ENCODE results near the gene DNASE1L3.

DNA sequence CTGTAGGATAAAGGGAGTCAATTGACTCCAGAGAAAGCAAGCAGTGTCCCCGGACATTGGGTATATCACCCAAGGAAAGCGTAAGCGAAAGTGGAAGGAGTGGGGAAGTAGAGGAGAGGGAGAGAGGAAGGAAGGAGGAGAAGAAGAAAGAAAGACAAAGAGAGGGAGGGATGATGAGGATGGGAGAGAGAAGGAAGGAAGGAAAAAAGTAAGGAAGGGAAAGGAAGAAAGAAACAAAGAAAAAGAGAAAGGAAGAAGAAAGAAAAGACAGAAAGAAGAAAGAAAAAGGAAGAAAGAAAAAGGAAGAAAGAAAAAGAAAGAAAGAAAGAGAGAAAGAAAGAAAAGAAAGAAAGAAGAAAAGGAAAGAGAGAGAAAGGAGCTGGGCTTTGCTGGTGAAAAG, 839 bp downstream of the DNASE1L3 start:
- TF ChIP-seq, protein P1, sequence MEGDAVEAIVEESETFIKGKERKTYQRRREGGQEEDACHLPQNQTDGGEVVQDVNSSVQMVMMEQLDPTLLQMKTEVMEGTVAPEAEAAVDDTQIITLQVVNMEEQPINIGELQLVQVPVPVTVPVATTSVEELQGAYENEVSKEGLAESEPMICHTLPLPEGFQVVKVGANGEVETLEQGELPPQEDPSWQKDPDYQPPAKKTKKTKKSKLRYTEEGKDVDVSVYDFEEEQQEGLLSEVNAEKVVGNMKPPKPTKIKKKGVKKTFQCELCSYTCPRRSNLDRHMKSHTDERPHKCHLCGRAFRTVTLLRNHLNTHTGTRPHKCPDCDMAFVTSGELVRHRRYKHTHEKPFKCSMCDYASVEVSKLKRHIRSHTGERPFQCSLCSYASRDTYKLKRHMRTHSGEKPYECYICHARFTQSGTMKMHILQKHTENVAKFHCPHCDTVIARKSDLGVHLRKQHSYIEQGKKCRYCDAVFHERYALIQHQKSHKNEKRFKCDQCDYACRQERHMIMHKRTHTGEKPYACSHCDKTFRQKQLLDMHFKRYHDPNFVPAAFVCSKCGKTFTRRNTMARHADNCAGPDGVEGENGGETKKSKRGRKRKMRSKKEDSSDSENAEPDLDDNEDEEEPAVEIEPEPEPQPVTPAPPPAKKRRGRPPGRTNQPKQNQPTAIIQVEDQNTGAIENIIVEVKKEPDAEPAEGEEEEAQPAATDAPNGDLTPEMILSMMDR (IDR thresholded peaks at IDR 0.05; ENCODE audit: control extremely low read depth in 1 of 3, insufficient read depth in 1 of 3, low read depth in 1 of 3, low read length in 3 of 3), result no peak
- no peak for TF ChIP-seq EP300 (IDR thresholded peaks at IDR 0.05; ENCODE audit: borderline replicate concordance in 1 of 2, low read depth in 2 of 2, low read length in 2 of 2)

All from H1 (cell line).